Psoas muscle (tissue), 8 donors: Measurements from ENCODE around the gene CROT. TPM values are rescaled to one million over a fixed set of nuclear protein-coding genes. Genes with fewer than 3 reads are reported as not detected.

ENCODE experiments used
- ATAC-seq, 4 donors: fragments of 200-7000 bp; cut with Tn5 transposase; one replicate each; pipeline ENCODE4 v1.9.1; 2020; ENCODE audit warnings: moderate library complexity in 3 of 4, mild to moderate bottlenecking in 2 of 4
- DNase-seq, 2 donors: peaks; one replicate each; pipeline ENCODE4 v3.0.0-alpha.2; 2020
- H3K27ac ChIP-seq: fragments of 200-600 bp; one replicate; pipeline ENCODE4 v1.8.0; 2022
- H3K27me3 ChIP-seq, 3 donors: fragments of 200-600 bp in 1 of 3; one replicate each; pipeline versions ENCODE4 v1.6.1 to v1.8.0; 2013 to 2022; ENCODE audit warnings: low read length in 2 of 3, mild to moderate bottlenecking in 2 of 3, moderate library complexity in 1 of 3; ENCODE audit not compliant: insufficient read depth in 3 of 3
- H3K36me3 ChIP-seq, 2 donors: fragments of 200-600 bp in 1 of 2; one replicate each; pipeline versions ENCODE4 v1.6.1 to v1.8.0; 2013 to 2022; ENCODE audit warnings: low read depth in 1 of 2, mild to moderate bottlenecking in 1 of 2, moderate library complexity in 1 of 2; ENCODE audit not compliant: insufficient read depth in 1 of 2
- H3K4me1 ChIP-seq: fragments of 200-600 bp; one replicate; pipeline ENCODE4 v1.8.0; 2022
- H3K4me3 ChIP-seq: fragments of 200-600 bp; one replicate; pipeline ENCODE4 v1.8.0; 2022; ENCODE audit warnings: mild to moderate bottlenecking
- H3K9me3 ChIP-seq: fragments of 200-600 bp; one replicate; pipeline ENCODE4 v1.8.0; 2022
- WGBS, 3 donors: extraction: QIAGEN DNeasy Blood & Tissue Kit; methylation state at CpG; one replicate each; pipeline versions ENCODE4 v1.1.6 to v1.1.7; 2013; 5-methylcytosine and 5-hydroxymethylcytosine counted together
- intact Hi-C, 2 donors: fragments of 100-400 bp; cut with DNase I; formaldehyde crosslinking; loops; one replicate each; pipeline versions ENCODE4 v1.11.0 to v1.14.2; 2022
- polyA plus RNA-seq, 3 donors: library from polyadenylated mRNA; stranded (reverse); fragments of 200-250 nt; gene quantifications; one replicate each; pipeline ENCODE4 v1.2.3, GENCODE V29; 2013
- total RNA-seq, 4 donors: library from RNA; stranded (reverse); fragmentation: NEBNext Ultra II Directional in 2 of 4; extraction: Animal tissue kit (Norgen Biotek cat#: 25700) in 2 of 4; gene quantifications; one replicate each; pipeline versions ENCODE4 v1.2.1 to v1.2.4, GENCODE V29; 2021 to 2023
- TF ChIP-seq, protein P1 (sequence below): fragments of 200-600 bp; IDR thresholded peaks from one replicate; pipeline ENCODE4 v1.8.0; 2022; ENCODE audit warnings: antibody characterized with exemption
- donor health status: healthy with polysubstance abuse.
- donor health status: DM: no; HTN: no; CAD: no; lungs with moderate emphysema.
- donor health status: Bipolar disorder and iron deficiency.
- donor health status: healthy.
- donor health status: DM: yes; HTN: yes; CAD: no.
- donor health status: DM: no; HTN: no; CAD: no.
- donor health status: DM: no; HTN: no; CAD: no.
- donor health status: DM: yes; HTN: yes; CAD: no.

Gene CROT
- total and polyA plus RNA-seq, 7 donors = 3.1 to 12.4 (median 8.8) TPM

GRCh38 chr7:87424075-87424474 is 78.6 kb downstream of the CROT start:
- intact Hi-C loops = no loop called here
- Histone ChIP-seq H3K27ac (no peak overlapping the region), H3K9me3 (no peaks in the 10 kb centered on the region), H3K4me3 (no peak overlapping the region), H3K36me3 (peaks cover 0 to 58% of the 10 kb centered on the region in 2 donors), H3K27me3 (no peaks in the 10 kb centered on the region), H3K4me1 (no peaks in the 10 kb centered on the region)
- TF ChIP-seq, protein P1, sequence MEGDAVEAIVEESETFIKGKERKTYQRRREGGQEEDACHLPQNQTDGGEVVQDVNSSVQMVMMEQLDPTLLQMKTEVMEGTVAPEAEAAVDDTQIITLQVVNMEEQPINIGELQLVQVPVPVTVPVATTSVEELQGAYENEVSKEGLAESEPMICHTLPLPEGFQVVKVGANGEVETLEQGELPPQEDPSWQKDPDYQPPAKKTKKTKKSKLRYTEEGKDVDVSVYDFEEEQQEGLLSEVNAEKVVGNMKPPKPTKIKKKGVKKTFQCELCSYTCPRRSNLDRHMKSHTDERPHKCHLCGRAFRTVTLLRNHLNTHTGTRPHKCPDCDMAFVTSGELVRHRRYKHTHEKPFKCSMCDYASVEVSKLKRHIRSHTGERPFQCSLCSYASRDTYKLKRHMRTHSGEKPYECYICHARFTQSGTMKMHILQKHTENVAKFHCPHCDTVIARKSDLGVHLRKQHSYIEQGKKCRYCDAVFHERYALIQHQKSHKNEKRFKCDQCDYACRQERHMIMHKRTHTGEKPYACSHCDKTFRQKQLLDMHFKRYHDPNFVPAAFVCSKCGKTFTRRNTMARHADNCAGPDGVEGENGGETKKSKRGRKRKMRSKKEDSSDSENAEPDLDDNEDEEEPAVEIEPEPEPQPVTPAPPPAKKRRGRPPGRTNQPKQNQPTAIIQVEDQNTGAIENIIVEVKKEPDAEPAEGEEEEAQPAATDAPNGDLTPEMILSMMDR = no peak
- DNase-seq (no peak), ATAC-seq (peak in 3 of 4 donors; percentile 27 to 57 (median 48))
- 44 to 68% (median 53%) methylated on average over 5 of the region's 5 CpGs for WGBS, 3 donors

- Histone ChIP-seq H3K4me3 (no peak overlapping the region), H3K4me1 (no peaks in the 10 kb centered on the region), H3K27ac (no peak overlapping the region), H3K9me3 (no peaks in the 10 kb centered on the region), H3K36me3 (peaks cover 0 to 57% of the 10 kb centered on the region in 2 donors), H3K27me3 (no peaks in the 10 kb centered on the region)
- WGBS, 3 donors = 84 to 86% (median 86%) methylated on average over 3 of the region's 3 CpGs
- no peak for DNase-seq
- ATAC-seq = no peak
- intact Hi-C loops = no loop called here
- TF ChIP-seq, protein P1 = no peak
These were observed 80.7 kb downstream of the CROT start for GRCh38 chr7:87426160-87426559.

DNA sequence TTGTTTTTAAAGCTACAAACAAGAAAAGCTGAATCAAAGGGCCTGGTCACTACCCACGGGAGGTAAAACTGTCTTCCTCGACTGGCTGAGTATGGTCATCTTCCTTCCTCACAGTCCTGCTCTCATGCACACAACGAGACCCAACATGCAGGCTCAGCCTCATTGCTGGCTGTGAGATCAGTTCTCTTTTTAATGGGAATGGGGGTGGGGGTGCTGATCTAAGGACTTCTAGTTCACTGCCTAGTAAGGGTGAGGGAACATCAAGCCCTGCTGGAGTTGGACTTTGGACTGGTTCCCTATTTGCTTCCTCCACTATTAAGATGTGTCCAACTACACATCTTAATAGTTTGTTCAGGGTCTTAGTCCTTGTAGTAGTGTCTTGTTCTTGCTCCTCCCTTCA is 81.8 kb downstream of the CROT start:
- WGBS, 3 donors = 71 to 80% (median 77%) methylated on average over 3 of the region's 3 CpGs
- no peaks in the 10 kb centered on the region for H3K4me1 ChIP-seq
- H3K9me3 ChIP-seq = no peaks in the 10 kb centered on the region
- H3K4me3 ChIP-seq = no peak overlapping the region
- H3K27ac ChIP-seq = no peak overlapping the region
- intact Hi-C loops = no loop called here
- peaks cover 0 to 48% of the 10 kb centered on the region in 2 donors for H3K36me3 ChIP-seq
- no peak for DNase-seq
- H3K27me3 ChIP-seq = no peaks in the 10 kb centered on the region
- TF ChIP-seq, protein P1 = no peak
- ATAC-seq = no peak

DNA sequence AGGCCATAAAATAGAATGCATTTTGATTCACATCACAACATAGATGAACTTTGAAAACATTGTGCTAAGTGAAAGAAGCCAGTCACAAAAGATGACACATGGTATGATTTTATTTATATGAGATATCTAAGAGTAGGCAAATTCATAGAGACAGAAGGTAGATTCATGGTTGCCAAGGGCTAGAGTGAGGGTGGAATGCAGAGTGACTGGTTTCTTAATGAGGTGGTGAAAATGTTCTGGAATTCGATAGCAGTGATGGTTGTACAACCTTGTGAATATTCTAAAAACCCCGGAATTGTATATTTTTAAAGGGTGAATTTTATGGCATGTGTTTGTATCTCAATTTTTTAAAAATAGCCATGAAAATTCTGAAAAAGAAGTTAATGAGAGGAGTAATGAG is 87.1 kb downstream of the CROT start:
- intact Hi-C loops = loop anchor here in 1 of 2 donors (10.0 kb wide), 1 partner anchor 238 kb away; no protein-coding TSS in a partner anchor

More for the DNA sequence above, 87.1 kb downstream of the CROT start:
- ATAC-seq = no peak
- TF ChIP-seq, protein P1 = no peak
- no peak for DNase-seq
- Histone ChIP-seq H3K9me3 (no peaks in the 10 kb centered on the region), H3K36me3 (peaks cover 0 to 42% of the 10 kb centered on the region in 2 donors), H3K27ac (no peak overlapping the region), H3K4me1 (no peaks in the 10 kb centered on the region), H3K27me3 (no peaks in the 10 kb centered on the region), H3K4me3 (no peak overlapping the region)
- 88 to 91% (median 89%) methylated on average over 2 of the region's 2 CpGs for WGBS, 3 donors
